Measurements from ENCODE around the gene KIAA1671.

Gene KIAA1671

GRCh38 chr22:24962835-24963234, 10.3 kb downstream of the KIAA1671 start:
- DNase-seq (ENCODE audit: low read depth): no peak
- no peak overlapping the region for H3K4me3 ChIP-seq (ENCODE audit: low read length)
- TF ChIP-seq, protein P1, sequence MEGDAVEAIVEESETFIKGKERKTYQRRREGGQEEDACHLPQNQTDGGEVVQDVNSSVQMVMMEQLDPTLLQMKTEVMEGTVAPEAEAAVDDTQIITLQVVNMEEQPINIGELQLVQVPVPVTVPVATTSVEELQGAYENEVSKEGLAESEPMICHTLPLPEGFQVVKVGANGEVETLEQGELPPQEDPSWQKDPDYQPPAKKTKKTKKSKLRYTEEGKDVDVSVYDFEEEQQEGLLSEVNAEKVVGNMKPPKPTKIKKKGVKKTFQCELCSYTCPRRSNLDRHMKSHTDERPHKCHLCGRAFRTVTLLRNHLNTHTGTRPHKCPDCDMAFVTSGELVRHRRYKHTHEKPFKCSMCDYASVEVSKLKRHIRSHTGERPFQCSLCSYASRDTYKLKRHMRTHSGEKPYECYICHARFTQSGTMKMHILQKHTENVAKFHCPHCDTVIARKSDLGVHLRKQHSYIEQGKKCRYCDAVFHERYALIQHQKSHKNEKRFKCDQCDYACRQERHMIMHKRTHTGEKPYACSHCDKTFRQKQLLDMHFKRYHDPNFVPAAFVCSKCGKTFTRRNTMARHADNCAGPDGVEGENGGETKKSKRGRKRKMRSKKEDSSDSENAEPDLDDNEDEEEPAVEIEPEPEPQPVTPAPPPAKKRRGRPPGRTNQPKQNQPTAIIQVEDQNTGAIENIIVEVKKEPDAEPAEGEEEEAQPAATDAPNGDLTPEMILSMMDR (conservative IDR thresholded peaks at IDR 0.05; ENCODE audit: low read length): no peak

DNA sequence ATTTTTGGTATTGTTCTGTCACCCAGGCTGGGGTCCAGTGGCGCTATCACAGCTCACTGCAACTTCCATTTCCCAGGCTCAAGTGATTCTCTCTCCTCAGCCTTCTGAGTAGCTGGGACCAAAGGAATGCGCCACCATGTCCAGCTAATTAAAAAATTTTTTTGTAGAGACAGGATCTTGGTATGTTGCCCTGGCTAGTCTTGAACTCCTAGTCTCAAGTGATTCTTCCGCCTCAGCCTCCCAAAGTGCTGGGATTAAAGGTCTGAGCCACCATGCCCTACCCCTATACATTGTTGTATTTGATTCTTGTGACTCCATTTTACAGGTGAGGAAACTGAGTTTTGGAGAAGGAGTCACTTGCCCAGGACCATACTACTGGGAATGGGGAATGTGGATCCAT, 11.9 kb downstream of the KIAA1671 start:
- no peak overlapping the region for H3K4me3 ChIP-seq (ENCODE audit: low read length)
- TF ChIP-seq, protein P1 (conservative IDR thresholded peaks at IDR 0.05; ENCODE audit: low read length): no peak
- no peak for DNase-seq (ENCODE audit: low read depth)

DNA sequence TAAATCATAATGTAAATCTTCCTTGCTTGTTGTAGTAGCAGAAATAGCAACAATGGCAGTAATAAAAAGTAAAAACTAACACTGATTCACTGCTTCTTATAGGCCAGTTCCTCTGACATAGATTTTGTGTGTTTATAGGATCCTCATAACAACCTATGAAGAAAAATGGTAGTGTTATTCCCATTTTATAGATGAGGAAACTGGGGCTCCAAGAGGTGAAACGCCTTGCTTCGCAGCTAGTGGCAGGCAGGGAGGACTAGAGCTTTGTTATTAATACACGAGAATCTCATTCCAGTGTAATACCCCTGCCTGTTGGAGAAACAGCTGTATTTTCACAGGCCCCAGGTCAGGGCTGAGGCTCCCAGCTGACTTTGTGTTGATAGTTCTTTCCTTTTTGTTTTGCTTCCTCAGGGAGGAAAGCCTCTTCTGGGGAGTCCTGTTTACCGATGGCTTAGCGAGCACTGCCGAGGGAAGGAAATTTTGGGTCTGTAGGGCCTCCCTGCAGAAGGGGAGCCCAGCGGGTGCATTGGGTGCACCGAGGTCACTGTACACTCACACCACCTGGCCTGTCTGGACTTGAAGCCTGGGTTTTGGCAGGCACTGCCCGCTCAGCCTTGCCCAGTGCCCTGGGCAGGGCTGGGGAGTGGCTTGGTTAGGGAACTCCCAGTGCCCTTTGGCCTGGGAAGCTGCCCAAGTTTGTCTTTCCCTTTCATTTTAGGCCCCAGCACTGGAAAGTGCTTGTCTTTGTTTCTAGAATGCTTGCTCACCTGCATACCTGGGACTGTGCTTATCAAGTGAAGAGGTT, 13.5 kb downstream of the KIAA1671 start:
- TF ChIP-seq, protein P1 (conservative IDR thresholded peaks at IDR 0.05; ENCODE audit: low read length): no peak
- no peak for DNase-seq (ENCODE audit: low read depth)
- H3K4me3 ChIP-seq (ENCODE audit: low read length): no peak overlapping the region

GRCh38 chr22:24968066-24968561, 15.6 kb downstream of the KIAA1671 start:
- H3K4me3 ChIP-seq (ENCODE audit: low read length): no peak overlapping the region
- TF ChIP-seq, protein P1 (conservative IDR thresholded peaks at IDR 0.05; ENCODE audit: low read length): no peak
- peak; percentile 32 for DNase-seq (ENCODE audit: low read depth)

- TF ChIP-seq, protein P1 (conservative IDR thresholded peaks at IDR 0.05; ENCODE audit: low read length): no peak
- no peak overlapping the region for H3K4me3 ChIP-seq (ENCODE audit: low read length)
- DNase-seq (ENCODE audit: low read depth): peak; percentile 54
Observed at GRCh38 chr22:24969560-24970301, 17.2 kb downstream of the KIAA1671 start.

DNA sequence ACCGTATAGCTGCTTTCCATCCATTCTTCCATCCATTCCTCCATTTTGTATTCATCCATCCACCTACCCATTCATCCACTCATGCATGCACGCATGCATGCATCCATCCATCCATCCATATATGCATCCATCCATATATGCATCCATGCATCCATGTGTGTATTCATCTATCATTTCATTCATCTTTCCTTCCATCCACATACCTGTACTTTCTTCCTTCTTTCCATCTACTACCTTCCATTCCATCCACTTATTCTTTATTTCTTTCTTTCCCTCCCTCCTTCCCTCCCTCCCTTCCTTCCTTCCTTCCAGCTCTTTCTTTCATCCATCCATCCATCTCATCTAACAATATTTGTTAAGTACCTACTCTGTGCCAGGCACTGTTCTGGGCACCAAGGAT, 19.9 kb downstream of the KIAA1671 start:
- no peak overlapping the region for H3K4me3 ChIP-seq (ENCODE audit: low read length)
- TF ChIP-seq, protein P1 (conservative IDR thresholded peaks at IDR 0.05; ENCODE audit: low read length): no peak
- no peak for DNase-seq (ENCODE audit: low read depth)
